B cell (primary cell): ENCODE results near the gene ZNF835. TPM values are rescaled to one million over a fixed set of nuclear protein-coding genes. Genes with fewer than 3 reads are reported as not detected.

ENCODE experiments used
- ATAC-seq: fragments of 200-7000 bp; cut with Tn5 transposase; one replicate; pipeline ENCODE4 v1.10.0; 2021; ENCODE audit warnings: low read depth, mild to moderate bottlenecking, moderate number of reproducible peaks, moderate library complexity
- CTCF ChIA-PET: fragments of 350-600 bp; sonication (Branson Sonifier 250); formaldehyde crosslinking; loops from one replicate; lab custom pipeline; 2021; ENCODE audit warnings: antibody characterized with exemption, inconsistent platforms; lab: Charles Lee
- POLR2A ChIA-PET: fragments of 350-600 bp; sonication (Branson Sonifier 250); formaldehyde crosslinking; loops from one replicate; lab custom pipeline; 2021; ENCODE audit warnings: antibody characterized with exemption; lab: Charles Lee
- DNase-seq: peaks from one replicate; pipeline ENCODE4 v3.0.0; 2013
- H2AFZ ChIP-seq: 2 replicates; pipeline ENCODE4 v1.6.1; 2012; ENCODE audit warnings: mild to moderate bottlenecking, low read depth, low read length; ENCODE audit not compliant: insufficient read depth, poor library complexity, severe bottlenecking
- H3K27ac ChIP-seq, 2 donors: 1 replicate in 1 of 2; 2 replicates in 1 of 2; pipeline ENCODE4 v1.5.1; 2012 to 2013; ENCODE audit warnings: low read length in 2 of 2, mild to moderate bottlenecking in 2 of 2, moderate library complexity in 1 of 2
- H3K27me3 ChIP-seq, 4 experiments: fragments of 200-600 bp in 1 of 4; sonication (generic) in 1 of 4; replicated peaks in 1 of 4; 1 replicate in 2 of 4; 2 replicates in 2 of 4; pipeline versions ENCODE4 v1.6.1 to v1.7.0; 2013 to 2016; ENCODE audit warnings: low read length in 3 of 4, mild to moderate bottlenecking in 2 of 4, mixed read lengths in 1 of 4, moderate library complexity in 1 of 4; ENCODE audit not compliant: insufficient read depth in 4 of 4, control insufficient read depth in 3 of 4; ENCODE audit errors: control extremely low read depth in 1 of 4
- H3K36me3 ChIP-seq, 2 experiments: replicated peaks in 1 of 2; 1 replicate in 1 of 2; 2 replicates in 1 of 2; pipeline versions ENCODE4 v1.6.1 to v1.7.1; 2013; ENCODE audit warnings: low read length in 1 of 2; ENCODE audit not compliant: insufficient read depth in 2 of 2, control insufficient read depth in 1 of 2; ENCODE audit errors: control extremely low read depth in 1 of 2, extremely low read depth in 1 of 2
- H3K4me1 ChIP-seq, 2 donors: fragments of 200-600 bp in 1 of 2; sonication (generic) in 1 of 2; 1 replicate in 1 of 2; 2 replicates in 1 of 2; pipeline versions ENCODE4 v1.5.1 to v1.6.1; 2013 to 2017; ENCODE audit warnings: low read length in 2 of 2; ENCODE audit not compliant: control insufficient read depth in 2 of 2, insufficient read depth in 2 of 2
- H3K4me2 ChIP-seq: replicated peaks from 2 replicates; pipeline ENCODE3; 2012; ENCODE audit warnings: mild to moderate bottlenecking, low read depth, low read length; ENCODE audit not compliant: poor library complexity, severe bottlenecking
- H3K4me3 ChIP-seq, 5 experiments: fragments of 200-600 bp in 1 of 5; sonication (generic) in 1 of 5; 1 replicate in 3 of 5; 2 replicates in 2 of 5; pipeline versions ENCODE4 v1.5.1 to v1.7.0; 2011 to 2016; ENCODE audit warnings: low read length in 4 of 5, mild to moderate bottlenecking in 4 of 5, low read depth in 2 of 5, control low read depth in 1 of 5, moderate library complexity in 1 of 5; ENCODE audit not compliant: insufficient read depth in 1 of 5; ENCODE audit errors: control extremely low read depth in 1 of 5, extremely low read depth in 1 of 5
- H3K79me2 ChIP-seq: fragments of 200-600 bp; sonication (generic); one replicate; pipeline ENCODE4 v1.6.0; 2016; ENCODE audit warnings: low read length; ENCODE audit not compliant: control insufficient read depth, insufficient read depth
- H3K9ac ChIP-seq: fragments of 200-600 bp; sonication (generic); 2 replicates; pipeline ENCODE4 v1.6.1; 2017; ENCODE audit warnings: mild to moderate bottlenecking, low read length, moderate library complexity
- H3K9me3 ChIP-seq, 3 donors: one replicate each; pipeline versions ENCODE4 v1.6.1 to v1.7.1; 2013; ENCODE audit warnings: low read length in 2 of 3; ENCODE audit not compliant: control insufficient read depth in 2 of 3, insufficient read depth in 1 of 3; ENCODE audit errors: control extremely low read depth in 1 of 3
- H4K20me1 ChIP-seq: 2 replicates; pipeline ENCODE4 v1.6.0; 2012; ENCODE audit warnings: mild to moderate bottlenecking, low read length; ENCODE audit not compliant: insufficient read depth, control insufficient read depth, poor library complexity, severe bottlenecking
- H3K27ac Mint-ChIP-seq: one replicate; pipeline ENCODE4 v1.8.0; 2021; ENCODE audit warnings: mixed read lengths
- H3K27me3 Mint-ChIP-seq: one replicate; pipeline ENCODE4 v1.8.0; 2021; ENCODE audit warnings: mixed read lengths
- H3K4me1 Mint-ChIP-seq: one replicate; pipeline ENCODE4 v1.8.0; 2021; ENCODE audit warnings: mixed read lengths
- H3K4me3 Mint-ChIP-seq: one replicate; pipeline ENCODE4 v1.8.0; 2021; ENCODE audit warnings: mixed read lengths
- H3K9me3 Mint-ChIP-seq: one replicate; pipeline ENCODE4 v1.8.0; 2022; ENCODE audit warnings: mixed read lengths; ENCODE audit not compliant: insufficient read depth
- EZH2 ChIP-seq: IDR thresholded peaks from 2 replicates; pipeline ENCODE4 v1.6.1; 2012; ENCODE audit warnings: borderline replicate concordance, low read depth, mild to moderate bottlenecking, moderate library complexity, low read length; ENCODE audit not compliant: insufficient read depth, poor library complexity, severe bottlenecking
- WGBS: methylation state at CpG from one replicate; pipeline ENCODE4 v1.1.5; 2013; ENCODE audit warnings: missing lambda C conversion rate; ENCODE audit not compliant: insufficient coverage; 5-methylcytosine and 5-hydroxymethylcytosine counted together
- intact Hi-C: fragments of 100-400 bp; cut with micrococcal nuclease; formaldehyde crosslinking; loops from one replicate; pipeline ENCODE4 v1.10.0; 2022
- polyA plus RNA-seq: library from polyadenylated mRNA; depleted of rRNA; stranded (reverse); fragments of >200 nt; gene quantifications from 2 replicates; pipeline ENCODE4 v1.2.3, GENCODE V29; 2012
- total RNA-seq, 2 donors: library from RNA; stranded (reverse); fragments of 120-200 nt in 1 of 2; gene quantifications; 1 replicate in 1 of 2; 2 replicates in 1 of 2; pipeline versions ENCODE4 v1.2.3 to v1.2.4, GENCODE V29; 2013 to 2022
- TF ChIP-seq, protein P1 (sequence below): fragments of 200-600 bp; IDR thresholded peaks from one replicate; pipeline ENCODE4 v1.8.0; 2022; ENCODE audit warnings: antibody characterized with exemption, mild to moderate bottlenecking

ZNF835 gene
- total and polyA plus RNA-seq, 2 donors (not counting 1 experiment from before 2014, with no cell fraction given): 4.3 to 7.0 TPM

DNA sequence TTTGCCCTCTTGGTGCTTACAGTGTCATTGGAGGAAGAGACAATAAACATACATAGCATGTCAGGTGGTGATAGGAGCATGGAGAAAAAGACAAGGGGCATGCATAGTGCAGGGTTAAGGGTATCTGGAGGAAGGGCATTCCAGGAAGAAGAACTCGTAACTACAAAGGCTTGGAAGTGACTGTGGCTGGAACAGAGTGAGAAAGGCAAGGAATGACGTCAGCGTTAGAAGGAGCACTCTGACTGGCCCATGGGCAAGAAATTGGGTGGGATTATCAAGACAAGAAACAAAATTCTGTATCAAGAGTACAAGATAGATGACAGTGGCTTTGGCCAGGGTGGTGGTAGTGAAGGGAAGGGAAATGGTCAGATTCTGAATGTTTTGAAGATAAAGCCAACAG is 17.4 kb downstream of the ZNF835 start:
- Histone ChIP-seq H3K9me3 (peaks cover 0 to 42% (median 2%) of the 10 kb centered on the region in 3 donors), H3K4me3 (no peak overlapping the region), H2AFZ (no peak overlapping the region), H3K27ac (no peak overlapping the region), H3K4me1 (no peaks in the 10 kb centered on the region), H3K4me2 (no peak overlapping the region), H3K27me3 (no peaks in the 10 kb centered on the region), H4K20me1 (no peaks in the 10 kb centered on the region), H3K79me2 (no peaks in the 10 kb centered on the region), H3K36me3 (no peaks in the 10 kb centered on the region), H3K9ac (no peak overlapping the region)
- CTCF ChIA-PET: no interaction called here
- Mint-ChIP-seq H3K4me1 (no peaks in the 10 kb centered on the region), H3K27me3 (peaks cover 3% of the 10 kb centered on the region), H3K9me3 (peaks cover 17% of the 10 kb centered on the region), H3K4me3 (no peak overlapping the region), H3K27ac (no peak overlapping the region)
- ATAC-seq (no peak), DNase-seq (no peak)
- 56% methylated on average over 3 of the region's 3 CpGs for WGBS
- intact Hi-C loops: no loop called here
- no peak for TF ChIP-seq EZH2
- TF ChIP-seq, protein P1, sequence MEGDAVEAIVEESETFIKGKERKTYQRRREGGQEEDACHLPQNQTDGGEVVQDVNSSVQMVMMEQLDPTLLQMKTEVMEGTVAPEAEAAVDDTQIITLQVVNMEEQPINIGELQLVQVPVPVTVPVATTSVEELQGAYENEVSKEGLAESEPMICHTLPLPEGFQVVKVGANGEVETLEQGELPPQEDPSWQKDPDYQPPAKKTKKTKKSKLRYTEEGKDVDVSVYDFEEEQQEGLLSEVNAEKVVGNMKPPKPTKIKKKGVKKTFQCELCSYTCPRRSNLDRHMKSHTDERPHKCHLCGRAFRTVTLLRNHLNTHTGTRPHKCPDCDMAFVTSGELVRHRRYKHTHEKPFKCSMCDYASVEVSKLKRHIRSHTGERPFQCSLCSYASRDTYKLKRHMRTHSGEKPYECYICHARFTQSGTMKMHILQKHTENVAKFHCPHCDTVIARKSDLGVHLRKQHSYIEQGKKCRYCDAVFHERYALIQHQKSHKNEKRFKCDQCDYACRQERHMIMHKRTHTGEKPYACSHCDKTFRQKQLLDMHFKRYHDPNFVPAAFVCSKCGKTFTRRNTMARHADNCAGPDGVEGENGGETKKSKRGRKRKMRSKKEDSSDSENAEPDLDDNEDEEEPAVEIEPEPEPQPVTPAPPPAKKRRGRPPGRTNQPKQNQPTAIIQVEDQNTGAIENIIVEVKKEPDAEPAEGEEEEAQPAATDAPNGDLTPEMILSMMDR: no peak
- POLR2A ChIA-PET: no interaction called here

DNA sequence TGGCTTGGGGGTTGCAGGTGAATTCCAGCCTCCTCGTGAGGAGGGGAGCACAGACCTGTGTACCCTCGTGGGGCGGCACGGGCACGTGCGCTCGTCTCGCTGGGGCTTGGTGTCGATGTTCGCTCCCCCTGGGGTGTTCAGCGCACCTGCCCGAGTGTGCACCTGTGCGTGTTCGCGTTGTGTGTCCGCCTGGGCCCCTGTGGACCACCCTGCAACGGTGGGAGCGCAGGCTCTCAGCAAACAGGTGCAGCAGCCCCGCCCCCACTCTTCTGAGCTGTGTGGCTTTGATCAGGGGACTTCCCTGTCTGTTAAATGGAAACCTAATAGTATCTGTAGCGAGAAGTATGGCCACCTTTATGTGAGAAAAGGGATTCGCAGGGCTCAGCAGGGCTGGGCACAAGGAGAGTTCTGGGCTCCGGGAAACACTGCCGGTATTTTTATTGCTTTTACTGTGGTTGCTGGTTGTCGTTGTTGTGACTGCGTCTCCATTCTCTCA is 28.0 kb downstream of the ZNF835 start:
- POLR2A ChIA-PET: no interaction called here
- H3K4me3 Mint-ChIP-seq: no peak overlapping the region
- H3K9me3 Mint-ChIP-seq: peaks cover 15% of the 10 kb centered on the region

More for the DNA sequence above, 28.0 kb downstream of the ZNF835 start:
- Histone ChIP-seq H3K4me2 (no peak overlapping the region), H3K79me2 (no peaks in the 10 kb centered on the region), H3K27me3 (peaks cover 0 to 23% (median 0%) of the 10 kb centered on the region in 4 experiments), H3K9ac (no peak overlapping the region), H3K4me1 (no peaks in the 10 kb centered on the region), H4K20me1 (no peaks in the 10 kb centered on the region), H2AFZ (no peak overlapping the region), H3K9me3 (peaks cover 2 to 54% (median 20%) of the 10 kb centered on the region in 3 donors), H3K36me3 (no peaks in the 10 kb centered on the region), H3K27ac (no peak overlapping the region), H3K4me3 (no peak overlapping the region)
- H3K27ac Mint-ChIP-seq: no peak overlapping the region
- CTCF ChIA-PET: no interaction called here
- ATAC-seq (no peak), DNase-seq (no peak)
- WGBS: 25% methylated on average over 23 of the region's 25 CpGs
- H3K27me3 Mint-ChIP-seq: peaks cover 27% of the 10 kb centered on the region
- H3K4me1 Mint-ChIP-seq: no peaks in the 10 kb centered on the region
- intact Hi-C loops: no loop called here
- TF ChIP-seq, protein P1: no peak
- TF ChIP-seq EZH2: no peak
